Measurements from ENCODE around the gene CACNA2D1.
A peak's percentile ranks its signal among the peaks of the same experiment; 100 is the strongest.
"Not testable (repeated sequence)": the region's sequence is repeated elsewhere in the genome, so short reads cannot be mapped to it uniquely, and the experiment has no call there.

The CACNA2D1 gene

DNA sequence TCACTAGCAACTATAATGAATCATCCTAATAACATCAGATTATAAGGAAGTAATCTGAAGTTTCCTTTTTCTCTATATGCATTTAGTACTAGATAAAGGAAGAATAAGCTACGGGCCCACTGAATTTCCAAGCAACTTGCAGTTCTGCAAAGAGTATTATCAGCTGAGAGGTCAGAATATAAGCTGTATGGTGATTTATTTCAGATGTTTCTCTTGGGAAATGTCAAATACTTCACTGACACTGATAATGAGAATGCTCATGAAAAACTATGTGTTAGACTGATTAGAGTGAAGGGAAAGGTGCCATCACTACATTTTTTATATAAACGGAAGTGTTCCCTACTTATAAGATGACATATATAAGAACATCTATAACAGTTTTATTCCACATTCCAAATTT lies 422.5 kb downstream of the CACNA2D1 start:
- DNase-seq, result no peak

DNA sequence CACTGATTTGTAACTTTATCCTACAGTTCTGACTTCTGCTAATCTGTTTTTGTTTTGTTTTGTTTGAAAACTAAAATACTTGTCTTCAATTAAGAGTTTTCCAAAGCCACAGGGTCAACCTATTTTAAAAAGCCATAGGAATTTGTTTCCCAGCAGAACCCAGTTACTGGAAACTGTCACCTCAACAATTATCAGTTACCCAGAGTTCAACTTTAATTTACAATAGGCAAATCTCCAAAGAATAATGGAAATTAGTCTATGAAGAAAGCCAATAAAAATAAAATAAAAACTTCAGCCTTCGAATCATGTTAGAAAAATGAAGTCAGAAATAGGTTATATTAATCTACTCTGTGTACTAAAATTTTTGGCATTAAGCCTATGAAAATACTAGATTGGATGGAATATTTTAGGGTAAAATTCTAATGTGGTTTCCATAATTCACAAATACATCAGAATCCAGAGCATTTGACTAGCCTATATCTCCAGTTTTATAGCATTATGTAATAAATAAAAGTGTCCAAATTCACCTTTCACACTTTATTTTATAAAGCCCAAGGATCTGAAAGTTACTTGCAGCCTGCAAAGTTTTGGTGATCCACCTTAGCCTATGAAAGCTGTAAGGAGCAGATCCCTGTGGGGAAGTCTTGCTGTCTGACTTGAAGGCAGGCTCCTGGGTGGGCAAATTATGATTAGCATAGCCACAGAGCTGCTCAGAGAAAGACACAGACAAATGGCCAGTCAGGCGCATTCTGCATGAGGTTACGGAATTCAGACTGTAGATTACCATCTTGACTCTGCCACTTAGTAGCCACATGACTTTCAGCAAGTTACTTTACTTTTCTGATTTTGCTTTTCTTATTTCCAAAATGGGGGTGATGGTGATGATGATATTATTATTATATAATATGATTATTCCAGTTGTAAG lies 423.8 kb downstream of the CACNA2D1 start:
- DNase-seq, result peak; percentile 44

DNA sequence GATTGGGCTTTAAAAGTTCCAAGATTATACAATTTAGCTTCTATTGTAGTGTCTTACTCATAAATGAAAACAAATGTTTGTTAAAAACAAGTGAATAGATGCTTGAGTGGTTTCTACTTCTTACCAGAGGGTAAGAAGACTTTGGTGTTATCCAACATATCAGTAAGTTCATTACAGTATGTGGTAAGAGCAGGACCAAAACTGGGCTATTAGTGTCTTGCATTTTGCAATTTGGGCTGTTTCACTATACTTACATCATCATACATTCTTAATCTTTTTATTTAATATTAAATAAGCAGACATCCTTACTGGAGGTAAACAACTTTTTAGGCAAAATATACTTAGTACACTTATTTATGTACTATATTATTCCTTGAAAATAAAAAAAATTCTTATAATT lies 425.4 kb downstream of the CACNA2D1 start:
- DNase-seq, result no peak

DNA sequence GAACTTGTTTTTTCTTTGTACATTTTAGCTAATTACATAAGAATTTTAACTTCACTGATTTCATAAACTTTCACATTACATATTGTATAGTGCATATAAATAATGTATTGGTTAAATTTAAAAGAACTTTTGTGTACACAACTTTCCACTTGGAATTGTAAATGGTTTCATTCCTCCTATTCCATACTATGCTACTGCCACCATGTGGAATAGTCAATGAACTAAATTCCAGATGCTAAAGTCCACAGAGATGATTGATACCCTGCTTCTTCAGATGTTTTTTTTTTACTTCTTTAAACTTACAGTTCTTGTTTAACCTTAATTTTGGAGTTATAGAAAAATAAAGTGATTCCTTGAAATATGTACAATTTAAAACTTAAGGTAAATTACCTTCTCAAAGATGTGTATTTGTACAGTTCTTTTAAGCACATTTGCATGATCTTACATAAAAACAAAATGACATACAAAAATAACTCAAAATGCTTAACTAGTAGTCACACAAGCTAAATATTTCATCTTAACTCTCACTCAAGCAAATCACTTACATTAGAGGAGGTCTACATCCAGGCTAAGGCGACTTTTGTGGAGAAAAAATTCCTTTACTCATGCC lies 426.1 kb downstream of the CACNA2D1 start:
- DNase-seq, result peak; percentile 36

DNA sequence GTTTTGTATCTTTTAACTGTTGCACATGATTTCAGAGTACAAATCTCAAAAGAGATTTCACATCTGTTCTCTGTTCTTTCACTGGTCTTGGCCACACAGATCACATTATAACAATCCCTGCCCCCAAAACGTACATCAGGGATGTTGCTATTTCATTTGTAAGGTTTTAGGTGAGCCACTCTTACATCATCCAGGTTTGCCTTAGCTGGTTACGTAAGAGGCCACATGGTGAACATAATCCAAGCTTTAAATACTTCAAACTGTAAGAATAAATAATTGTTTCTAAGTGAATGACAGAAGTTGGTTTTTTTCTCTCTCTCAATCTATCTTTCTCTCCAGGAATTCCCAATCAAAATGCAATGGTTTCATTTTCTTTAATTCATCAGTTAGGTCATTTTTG lies 427.8 kb downstream of the CACNA2D1 start:
- no peak for DNase-seq

DNA sequence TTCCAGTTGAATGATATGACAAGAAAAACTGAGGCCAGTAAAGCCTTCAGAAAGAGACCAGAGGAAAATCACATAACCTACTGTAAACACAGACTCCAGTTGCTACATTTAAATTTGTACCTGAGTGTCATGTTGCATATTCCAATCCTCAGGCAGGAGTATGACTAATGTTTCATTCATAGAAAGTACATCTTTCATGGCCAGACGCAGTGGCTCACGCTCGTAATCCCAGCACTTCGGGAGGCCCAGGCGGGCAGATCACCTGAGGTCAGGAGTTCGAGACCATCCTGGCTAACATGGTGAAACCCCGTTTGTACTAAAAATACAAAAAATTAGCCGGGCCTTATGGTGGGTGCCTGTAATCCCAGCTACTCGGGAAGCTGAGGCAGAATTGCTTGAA lies 429.0 kb downstream of the CACNA2D1 start:
- not testable (repeated sequence) for DNase-seq

DNA sequence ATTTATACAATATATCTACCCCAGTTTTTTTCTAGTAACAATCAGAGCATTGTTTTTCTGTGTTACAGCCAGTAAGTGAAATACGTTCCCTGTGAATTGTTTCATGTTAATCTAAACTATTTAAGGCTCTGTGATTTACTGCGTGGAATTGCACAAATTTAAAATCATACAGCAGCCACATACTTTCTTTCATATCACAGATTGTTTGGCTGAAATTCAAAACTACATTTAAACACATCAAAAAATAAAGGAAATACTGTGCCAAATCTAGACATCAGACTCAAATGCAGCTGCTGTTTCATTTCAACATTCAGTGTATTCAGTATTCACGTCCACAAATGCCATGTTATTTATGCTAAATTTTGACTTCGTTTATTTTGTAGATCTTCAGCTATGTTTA lies 431.1 kb downstream of the CACNA2D1 start:
- DNase-seq, result peak; percentile 17

DNA sequence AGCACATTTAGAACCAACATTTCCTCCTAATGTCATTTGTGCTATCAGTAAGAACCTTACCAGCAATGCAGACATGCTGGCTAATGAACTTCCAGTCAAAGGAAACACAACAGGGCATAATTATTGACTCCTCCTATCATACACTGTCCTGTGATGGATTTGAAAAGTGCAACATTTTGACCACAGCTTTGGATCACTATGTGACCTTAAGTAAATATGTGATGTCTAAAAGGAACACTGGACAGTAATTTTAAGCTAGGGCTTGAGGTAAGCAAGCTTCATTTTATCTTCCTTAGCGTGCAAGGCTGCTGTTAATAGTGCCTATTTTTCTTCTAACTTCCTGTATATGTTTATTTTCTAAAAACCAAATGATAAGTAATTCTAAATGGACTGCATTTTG lies 433.2 kb downstream of the CACNA2D1 start:
- no peak for DNase-seq

DNA sequence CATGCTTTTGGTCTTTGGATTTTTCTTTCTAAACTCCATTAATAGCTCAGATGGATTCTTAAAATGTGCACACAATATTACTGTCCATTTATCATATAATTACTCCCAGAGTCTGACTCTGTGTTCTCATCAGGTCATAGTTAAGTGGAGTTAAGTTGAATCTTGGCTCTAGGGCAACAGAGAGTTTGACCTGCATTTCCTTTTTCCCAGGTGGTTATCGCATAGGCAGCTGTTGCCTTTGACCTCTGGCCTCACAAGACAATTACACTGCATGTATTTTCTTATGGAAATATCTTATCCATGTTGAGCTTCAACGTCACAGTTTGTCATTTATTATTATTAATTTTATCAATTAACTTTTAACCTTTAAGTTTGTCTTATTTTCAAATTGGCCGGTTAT lies 436.3 kb downstream of the CACNA2D1 start:
- no peak for DNase-seq

DNA sequence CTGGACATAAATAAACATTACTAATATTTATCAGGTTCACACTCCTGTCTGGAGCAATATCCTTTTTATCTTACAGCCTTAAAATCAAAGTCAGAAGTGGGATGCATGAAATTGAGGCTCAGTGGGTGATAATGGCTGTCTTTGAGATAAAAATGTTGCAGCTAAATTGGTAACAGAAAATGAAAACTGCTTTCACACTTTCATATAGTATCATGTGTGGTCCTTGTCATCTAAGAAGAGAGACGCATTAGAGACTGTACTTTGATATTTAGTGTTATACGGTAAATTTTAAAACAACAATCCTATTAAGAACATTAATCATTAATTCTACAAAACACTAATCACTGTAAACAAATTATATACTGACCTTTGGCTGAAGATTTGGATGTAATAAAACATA lies 438.5 kb downstream of the CACNA2D1 start:
- no peak for DNase-seq

DNA sequence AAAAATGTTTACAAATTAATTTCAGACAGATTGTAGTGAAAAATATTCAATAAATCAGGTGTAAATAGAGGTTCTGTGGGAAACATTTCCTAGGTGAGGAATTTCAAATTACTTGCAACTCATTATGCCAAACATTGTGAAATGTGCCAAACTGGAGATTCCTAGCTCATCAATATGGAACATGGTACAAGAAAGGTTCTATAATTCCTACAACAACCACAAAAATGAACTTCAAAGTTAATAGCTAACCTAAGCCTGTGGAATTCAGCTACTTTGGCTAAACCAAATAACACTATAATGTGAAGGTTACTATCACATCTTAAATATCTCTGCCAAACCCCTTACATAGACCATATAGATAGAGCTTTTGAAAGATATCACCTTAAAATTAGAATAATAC lies 450.4 kb downstream of the CACNA2D1 start:
- DNase-seq, result no peak

DNA sequence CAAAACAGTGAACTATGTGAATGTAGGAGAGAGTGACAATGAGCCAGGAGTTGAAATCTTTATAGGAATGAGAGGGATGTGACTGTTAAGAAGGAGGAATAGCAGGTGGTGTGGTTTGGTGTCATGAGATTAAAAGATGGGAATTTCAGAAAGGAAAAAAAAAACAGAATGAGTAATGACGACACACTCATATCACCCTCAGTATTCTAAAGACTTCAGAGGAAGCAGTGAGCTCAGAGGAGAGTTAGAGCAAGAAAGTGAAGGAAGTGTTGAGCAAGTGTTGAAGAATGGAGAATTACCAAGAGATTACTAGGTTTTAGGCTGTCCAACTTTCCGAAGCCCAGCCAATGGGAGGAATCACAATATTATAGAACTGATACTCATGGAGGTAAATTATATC lies 453.2 kb downstream of the CACNA2D1 start:
- peak; percentile 57 for DNase-seq

DNA sequence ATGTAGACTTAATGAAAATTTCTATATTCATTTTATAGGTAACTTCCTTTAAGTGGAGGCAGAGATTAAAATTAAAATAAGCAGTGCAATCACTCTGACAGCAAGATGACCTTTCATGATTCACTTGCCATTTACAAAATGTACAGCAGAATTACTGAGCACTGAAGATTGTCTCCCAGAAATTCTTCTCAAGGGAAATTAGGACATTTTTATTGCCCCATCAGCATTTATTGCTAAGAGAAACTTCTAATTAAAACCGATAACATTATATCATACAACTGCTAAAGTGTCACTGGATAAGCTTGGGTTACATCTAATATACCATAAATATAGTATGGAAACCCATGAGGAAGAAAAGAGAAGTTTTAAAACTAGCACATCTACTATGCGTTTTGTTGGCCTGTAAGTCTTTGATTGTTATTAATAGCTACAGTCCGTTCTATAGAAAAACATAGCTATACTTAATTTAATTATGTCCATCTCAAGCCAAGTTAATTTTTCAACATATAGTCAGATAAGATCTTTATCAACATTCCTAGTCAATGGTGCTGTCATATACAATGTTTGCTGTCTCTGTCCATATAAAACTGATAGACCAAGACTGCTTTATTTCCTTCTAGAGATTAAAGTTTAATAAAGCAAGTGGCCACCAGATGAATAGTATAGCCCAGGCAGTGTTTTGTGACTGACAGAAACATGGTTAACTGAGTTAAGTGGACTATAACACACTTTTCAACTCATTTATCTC lies 456.7 kb downstream of the CACNA2D1 start:
- DNase-seq, result no peak

DNA sequence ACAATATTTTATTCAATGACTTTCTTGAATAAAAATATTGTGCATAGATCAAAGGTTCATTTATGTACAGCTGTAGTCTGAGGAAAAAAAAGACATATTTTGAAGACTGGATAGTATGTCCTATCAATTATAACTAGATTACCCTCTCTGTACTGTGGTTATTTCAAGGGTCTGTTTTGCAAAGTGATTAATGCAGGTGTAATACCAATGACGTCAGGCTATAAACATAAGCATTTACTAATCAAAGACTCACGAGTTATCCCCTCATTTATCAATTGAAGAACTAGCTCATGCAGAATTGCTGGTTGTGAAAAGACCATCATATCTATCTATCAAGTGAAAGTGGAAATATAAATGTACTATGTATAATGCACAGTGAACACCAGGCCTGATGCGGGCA lies 460.2 kb downstream of the CACNA2D1 start:
- DNase-seq, result no peak

DNA sequence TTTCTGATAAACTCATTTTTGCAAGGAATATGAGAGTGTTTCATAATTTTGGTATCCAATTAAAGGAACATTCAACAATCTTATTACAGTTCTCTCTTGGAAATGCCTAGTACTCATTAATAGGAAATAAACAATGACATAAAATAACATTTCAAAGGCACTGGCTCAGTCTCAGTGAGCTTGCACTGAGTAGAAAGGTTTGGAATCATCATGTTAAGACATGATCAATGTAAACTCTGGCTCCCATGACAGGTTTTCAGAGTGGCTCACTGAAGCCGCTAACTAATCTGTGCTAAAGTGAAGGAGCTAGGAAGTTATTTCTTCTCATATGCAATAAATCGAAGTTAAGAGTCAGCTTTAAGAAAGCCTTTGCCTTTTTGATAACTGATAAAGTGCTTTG lies 470.5 kb downstream of the CACNA2D1 start:
- no peak for DNase-seq

DNA sequence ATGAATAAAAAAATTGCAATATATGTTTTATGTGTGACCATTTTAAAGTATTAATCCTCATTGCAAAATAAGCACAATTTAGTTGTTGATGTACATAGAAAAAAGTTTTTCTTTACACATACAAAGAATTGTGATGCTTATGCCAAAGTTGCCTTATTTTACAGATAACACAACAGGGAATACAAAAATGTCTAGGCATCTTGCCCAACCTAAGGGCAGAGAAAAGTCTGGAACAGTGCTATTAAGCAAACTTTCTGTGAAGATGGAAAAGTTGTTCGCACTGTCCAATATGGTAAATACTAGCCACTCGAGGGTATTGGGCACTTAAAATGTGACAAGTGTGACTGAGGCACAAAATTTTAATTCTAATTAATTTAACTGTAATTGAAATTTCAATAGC lies 483.6 kb downstream of the CACNA2D1 start:
- no peak for DNase-seq

DNA sequence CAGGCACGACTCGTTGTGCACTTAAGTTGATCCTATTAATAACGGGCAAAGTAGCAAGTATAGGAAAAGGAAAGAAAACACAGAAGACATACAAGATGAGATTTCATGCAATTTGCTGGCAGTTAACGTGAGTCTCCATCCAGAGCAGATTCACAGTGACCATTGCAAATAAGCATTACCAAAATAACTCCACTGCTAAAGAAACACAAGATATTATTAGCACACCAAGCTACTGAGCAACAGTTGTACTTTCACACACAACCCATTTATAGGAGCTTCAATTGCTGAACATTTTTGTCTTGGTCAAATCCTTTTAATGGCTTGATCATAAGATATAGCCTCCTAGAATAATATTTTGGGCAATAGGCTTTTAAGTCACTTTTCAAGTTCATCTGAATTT lies 486.1 kb downstream of the CACNA2D1 start:
- no peak for DNase-seq

DNA sequence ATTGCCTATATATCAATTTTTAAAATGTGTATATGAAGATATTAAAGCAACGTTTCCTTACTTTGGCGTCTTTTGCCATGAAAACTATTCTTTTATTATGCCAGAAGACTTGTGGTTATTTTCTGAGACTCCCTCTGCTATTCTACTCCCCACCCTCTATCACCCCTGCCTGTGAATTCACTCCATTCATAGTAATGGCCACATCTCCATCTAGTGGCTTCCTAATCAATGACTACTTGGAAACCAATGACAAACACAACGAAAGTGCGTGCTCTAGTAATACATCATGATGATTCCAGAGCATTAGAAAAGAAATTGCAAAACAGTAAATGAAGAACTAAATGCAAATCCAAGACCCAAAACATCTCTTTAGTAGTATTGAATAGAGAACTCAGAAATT lies 487.1 kb downstream of the CACNA2D1 start:
- peak; percentile 56 for DNase-seq

DNA sequence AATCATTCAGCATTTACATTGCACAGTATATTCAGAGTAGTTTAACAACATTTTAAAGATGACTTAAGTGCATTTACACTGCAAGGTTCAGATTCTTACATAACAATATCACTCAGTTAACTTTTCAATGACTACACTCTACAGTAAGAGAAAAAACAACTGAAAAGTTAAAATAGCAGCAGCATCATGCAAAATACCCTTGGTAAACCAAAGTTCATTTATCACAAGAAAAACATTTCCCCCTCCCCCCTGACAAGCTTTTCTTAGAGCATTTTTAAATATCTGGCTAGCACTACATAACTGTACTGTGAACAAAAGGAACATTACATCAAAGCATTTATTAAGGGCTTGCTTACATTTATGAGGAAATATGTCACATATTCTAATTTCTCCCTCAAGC lies 494.3 kb downstream of the CACNA2D1 start:
- peak; percentile 7 for DNase-seq

DNA sequence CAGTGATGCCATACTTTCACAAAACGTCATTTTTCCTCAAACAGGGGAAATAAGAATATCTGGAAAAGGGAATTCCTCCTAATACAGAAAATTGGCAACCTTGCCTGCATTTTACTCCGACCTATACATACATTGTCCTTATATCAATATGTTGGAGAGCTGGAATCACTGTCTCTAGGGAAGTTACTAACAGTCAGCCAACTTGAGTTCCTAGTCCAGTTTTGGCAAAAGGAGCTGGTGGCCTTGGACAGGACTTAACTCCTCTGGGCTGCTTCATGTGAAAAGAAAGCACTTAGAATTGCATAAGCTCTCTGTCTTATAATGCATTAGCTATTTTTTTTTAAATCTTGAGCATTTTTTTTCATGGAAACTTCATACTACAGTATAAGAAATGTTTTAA lies 499.5 kb downstream of the CACNA2D1 start:
- no peak for DNase-seq

DNA sequence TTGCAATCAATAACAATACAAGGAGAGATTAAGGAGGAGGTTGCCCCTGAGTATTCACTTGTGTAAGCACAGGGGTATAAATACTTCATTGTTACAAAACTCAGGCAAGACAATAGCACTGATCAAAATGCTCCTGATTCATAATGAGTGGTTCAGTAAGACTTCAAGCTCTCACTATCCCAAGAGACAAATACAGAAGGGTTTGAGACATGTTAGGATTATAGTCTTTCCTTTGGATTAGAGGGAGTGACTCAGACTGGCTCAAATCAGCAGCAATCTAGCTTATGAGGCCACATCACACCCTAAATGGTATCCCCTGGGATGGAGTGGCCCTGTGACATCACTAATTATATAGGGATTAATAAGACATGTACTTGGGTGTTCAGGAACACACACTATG lies 506.5 kb downstream of the CACNA2D1 start:
- peak; percentile 16 for DNase-seq

DNA sequence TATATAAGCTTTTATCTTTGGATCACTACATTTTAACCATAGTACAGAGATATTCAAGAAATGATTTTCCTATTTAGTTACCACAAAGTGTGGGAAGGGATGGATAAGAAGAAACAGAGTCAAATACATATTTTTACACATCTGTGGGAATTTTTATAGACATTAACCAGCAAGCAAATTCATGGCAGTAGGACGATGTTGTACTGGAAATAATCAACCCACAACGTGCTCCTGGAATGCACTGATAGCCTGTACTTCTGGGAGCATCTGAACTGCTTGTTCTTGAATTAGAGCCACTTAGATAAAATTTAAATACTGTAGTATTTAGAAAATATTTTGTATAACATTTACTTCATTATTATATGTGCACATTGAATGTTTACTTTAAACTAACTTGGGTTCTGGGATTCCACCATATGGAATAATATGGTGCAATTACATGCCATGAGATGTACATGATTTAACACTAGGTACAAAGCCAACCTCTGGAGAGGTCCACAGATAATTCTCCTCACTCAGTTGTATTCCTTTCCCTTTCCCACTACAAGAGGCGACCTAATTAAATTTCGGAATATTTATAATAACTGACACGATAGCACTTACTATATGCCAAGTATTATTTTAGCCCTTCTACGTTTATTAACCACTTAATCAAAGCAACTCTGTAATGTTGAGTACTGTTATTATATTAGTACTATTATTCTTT lies 508.8 kb downstream of the CACNA2D1 start:
- no peak for DNase-seq

DNA sequence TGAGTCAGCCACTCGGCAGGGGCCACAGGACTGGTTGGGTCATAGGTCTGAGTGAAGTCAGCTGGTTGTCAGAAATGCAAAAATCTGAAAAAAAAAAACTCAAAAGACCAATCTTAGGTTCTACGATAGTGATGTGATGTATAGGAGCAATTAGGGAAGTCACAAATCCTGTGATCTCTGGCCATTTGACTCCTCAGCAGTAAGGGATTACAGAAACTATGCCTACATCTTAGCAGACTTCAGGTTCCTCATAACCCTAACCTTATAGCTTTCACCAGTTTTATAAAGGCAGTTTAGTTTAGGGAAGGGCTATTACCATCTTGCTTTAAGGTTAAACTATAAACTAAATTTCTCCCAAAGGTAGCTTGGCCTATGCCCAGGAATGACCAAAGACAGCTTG lies 510.6 kb downstream of the CACNA2D1 start:
- DNase-seq, result no peak
